H9 (cell line): Measurements from ENCODE around the gene SPEG. TPM values are rescaled to one million over a fixed set of nuclear protein-coding genes. Genes with fewer than 3 reads are reported as not detected.

Experiments
- DNase-seq: peaks from one replicate; pipeline ENCODE4 v3.0.0-alpha.2; 2017
- H2AFZ ChIP-seq: one replicate; pipeline ENCODE4 v1.6.1; 2013; ENCODE audit warnings: mild to moderate bottlenecking, low read length, control low read depth, moderate library complexity
- H2AK5ac ChIP-seq: 2 replicates; pipeline ENCODE4 v1.6.1; 2013; ENCODE audit warnings: low read length, control low read depth, mixed read lengths; ENCODE audit not compliant: insufficient read length
- H2BK120ac ChIP-seq: one replicate; pipeline ENCODE4 v1.6.1; 2013; ENCODE audit warnings: low read depth, mild to moderate bottlenecking, low read length, control low read depth, inconsistent platforms; ENCODE audit not compliant: poor library complexity, severe bottlenecking
- H2BK12ac ChIP-seq: 2 replicates; pipeline ENCODE4 v1.6.1; 2013; ENCODE audit warnings: low read length, control low read depth, mixed read lengths, low read depth; ENCODE audit not compliant: insufficient read length
- H2BK15ac ChIP-seq: 2 replicates; pipeline ENCODE4 v1.6.1; 2013; ENCODE audit warnings: low read depth, low read length, control low read depth
- H2BK20ac ChIP-seq: one replicate; pipeline ENCODE4 v1.6.1; 2013; ENCODE audit warnings: low read depth, mild to moderate bottlenecking, low read length, control low read depth, inconsistent platforms; ENCODE audit not compliant: poor library complexity, severe bottlenecking
- H2BK5ac ChIP-seq: 2 replicates; pipeline ENCODE4 v1.6.1; 2013; ENCODE audit warnings: low read length, control low read depth, mixed read lengths; ENCODE audit not compliant: insufficient read length
- H3K14ac ChIP-seq: 2 replicates; pipeline ENCODE4 v1.6.1; 2013; ENCODE audit warnings: low read length, control low read depth; ENCODE audit not compliant: insufficient read depth
- H3K18ac ChIP-seq: 2 replicates; pipeline ENCODE4 v1.6.1; 2013; ENCODE audit warnings: low read depth, mild to moderate bottlenecking, mixed read lengths, low read length, control low read depth; ENCODE audit not compliant: insufficient read length
- H3K23ac ChIP-seq: 2 replicates; pipeline ENCODE4 v1.6.1; 2013; ENCODE audit warnings: low read length, control low read depth, mixed read lengths, low read depth; ENCODE audit not compliant: insufficient read length
- H3K23me2 ChIP-seq: 2 replicates; pipeline ENCODE4 v1.6.1; 2013; ENCODE audit warnings: low read depth, mild to moderate bottlenecking, mixed read lengths, low read length, control low read depth; ENCODE audit not compliant: insufficient read length, poor library complexity, severe bottlenecking
- H3K27ac ChIP-seq: 2 replicates; pipeline ENCODE4 v1.5.1; 2013; ENCODE audit warnings: low read length, control low read depth, mixed read lengths, low read depth; ENCODE audit not compliant: insufficient read length
- H3K27me3 ChIP-seq: 2 replicates; pipeline ENCODE4 v1.6.1; 2013; ENCODE audit warnings: low read length, control low read depth, inconsistent platforms; ENCODE audit not compliant: insufficient read depth
- H3K4ac ChIP-seq: 2 replicates; pipeline ENCODE4 v1.6.1; 2013; ENCODE audit warnings: low read depth, mild to moderate bottlenecking, control low read depth, inconsistent platforms, low read length, moderate library complexity
- H3K4me1 ChIP-seq: 2 replicates; pipeline ENCODE4 v1.6.1; 2013; ENCODE audit warnings: low read length, control low read depth, inconsistent platforms; ENCODE audit not compliant: insufficient read depth
- H3K4me2 ChIP-seq: 2 replicates; pipeline ENCODE4 v1.6.1; 2013; ENCODE audit warnings: low read length, control low read depth, mixed read lengths; ENCODE audit not compliant: insufficient read length, insufficient read depth
- H3K56ac ChIP-seq: 2 replicates; pipeline ENCODE4 v1.6.1; 2013; ENCODE audit warnings: low read depth, mild to moderate bottlenecking, mixed read lengths, low read length, control low read depth; ENCODE audit not compliant: insufficient read length
- H3K79me1 ChIP-seq: 2 replicates; pipeline ENCODE4 v1.6.1; 2013; ENCODE audit warnings: low read depth, mild to moderate bottlenecking, moderate library complexity, low read length, control low read depth, inconsistent platforms; ENCODE audit not compliant: insufficient read depth, poor library complexity, severe bottlenecking
- H3K79me2 ChIP-seq: 2 replicates; pipeline ENCODE4 v1.6.1; 2013; ENCODE audit warnings: low read length, control low read depth, inconsistent platforms; ENCODE audit not compliant: insufficient read depth
- H3K9ac ChIP-seq: 2 replicates; pipeline ENCODE4 v1.6.1; 2013; ENCODE audit warnings: low read length, control low read depth, mixed read lengths; ENCODE audit not compliant: insufficient read length; ENCODE audit errors: extremely low read depth
- H3K9me3 ChIP-seq: one replicate; pipeline ENCODE4 v1.6.1; 2013; ENCODE audit warnings: low read depth, low read length, inconsistent platforms; ENCODE audit not compliant: control insufficient read depth
- H3T11ph ChIP-seq: one replicate; pipeline ENCODE4 v1.6.1; 2013; ENCODE audit warnings: mild to moderate bottlenecking, low read length, control low read depth, inconsistent platforms
- H4K20me1 ChIP-seq: one replicate; pipeline ENCODE4 v1.6.1; 2013; ENCODE audit not compliant: control insufficient read depth, insufficient read length, insufficient read depth
- H4K5ac ChIP-seq: 2 replicates; pipeline ENCODE4 v1.6.1; 2013; ENCODE audit warnings: low read depth, mild to moderate bottlenecking, mixed read lengths, low read length, control low read depth; ENCODE audit not compliant: insufficient read length
- H4K8ac ChIP-seq: replicated peaks from 2 replicates; pipeline ENCODE4 v1.6.1; 2013; ENCODE audit warnings: low read length, control low read depth, mixed read lengths, low read depth; ENCODE audit not compliant: insufficient read length
- H4K91ac ChIP-seq: 2 replicates; pipeline ENCODE4 v1.6.1; 2013; ENCODE audit warnings: low read depth, mild to moderate bottlenecking, moderate library complexity, mixed read lengths, low read length, control low read depth; ENCODE audit not compliant: insufficient read length
- H3K27ac Mint-ChIP-seq, 3 experiments: 2 replicates in 2 of 3; 3 replicates in 1 of 3; pipeline ENCODE4 v1.8.0; 2020 to 2021; ENCODE audit warnings: mixed read lengths in 3 of 3, mild to moderate bottlenecking in 1 of 3, moderate library complexity in 1 of 3
- H3K27me3 Mint-ChIP-seq: 2 replicates; pipeline ENCODE4 v1.8.0; 2021; ENCODE audit warnings: low read depth, mild to moderate bottlenecking, moderate library complexity, mixed read lengths
- H3K36me3 Mint-ChIP-seq, 3 experiments: 2 replicates in 2 of 3; 3 replicates in 1 of 3; pipeline ENCODE4 v1.8.0; 2020 to 2021; ENCODE audit warnings: low read depth in 3 of 3, mixed read lengths in 3 of 3; ENCODE audit not compliant: insufficient read depth in 1 of 3
- H3K4me1 Mint-ChIP-seq, 2 experiments: 2 replicates each; pipeline ENCODE4 v1.8.0; 2020; ENCODE audit warnings: mixed read lengths in 2 of 2
- H3K4me3 Mint-ChIP-seq, 2 experiments: 2 replicates in 1 of 2; 3 replicates in 1 of 2; pipeline ENCODE4 v1.8.0; 2020 to 2021; ENCODE audit warnings: mild to moderate bottlenecking in 2 of 2, mixed read lengths in 2 of 2, moderate library complexity in 1 of 2
- H3K9me3 Mint-ChIP-seq, 2 experiments: 2 replicates in 1 of 2; 3 replicates in 1 of 2; pipeline ENCODE4 v1.8.0; 2020; ENCODE audit warnings: mild to moderate bottlenecking in 2 of 2, mixed read lengths in 2 of 2, moderate library complexity in 1 of 2
- WGBS: extraction: QIAGEN DNeasy Blood & Tissue Kit; methylation state at CpG from one replicate; pipeline ENCODE4 v1.1.7; 2013; ENCODE audit warnings: missing lambda C conversion rate, low lambda C conversion rate, mixed read lengths; ENCODE audit not compliant: insufficient read length; ENCODE audit errors: extremely low coverage; 5-methylcytosine and 5-hydroxymethylcytosine counted together
- total RNA-seq: library from RNA; stranded (reverse); gene quantifications from 2 replicates; pipeline ENCODE4 v1.2.1, GENCODE V29; 2021
- TF ChIP-seq, protein P1 (sequence below): fragments of 200-600 bp; sonication (generic); conservative IDR thresholded peaks from 3 replicates; pipeline ENCODE4 v1.8.0; 2021; ENCODE audit warnings: antibody characterized with exemption, mild to moderate bottlenecking

Gene SPEG
- total RNA-seq, 1 experiment from 2014 or later = 23.7 TPM

DNA sequence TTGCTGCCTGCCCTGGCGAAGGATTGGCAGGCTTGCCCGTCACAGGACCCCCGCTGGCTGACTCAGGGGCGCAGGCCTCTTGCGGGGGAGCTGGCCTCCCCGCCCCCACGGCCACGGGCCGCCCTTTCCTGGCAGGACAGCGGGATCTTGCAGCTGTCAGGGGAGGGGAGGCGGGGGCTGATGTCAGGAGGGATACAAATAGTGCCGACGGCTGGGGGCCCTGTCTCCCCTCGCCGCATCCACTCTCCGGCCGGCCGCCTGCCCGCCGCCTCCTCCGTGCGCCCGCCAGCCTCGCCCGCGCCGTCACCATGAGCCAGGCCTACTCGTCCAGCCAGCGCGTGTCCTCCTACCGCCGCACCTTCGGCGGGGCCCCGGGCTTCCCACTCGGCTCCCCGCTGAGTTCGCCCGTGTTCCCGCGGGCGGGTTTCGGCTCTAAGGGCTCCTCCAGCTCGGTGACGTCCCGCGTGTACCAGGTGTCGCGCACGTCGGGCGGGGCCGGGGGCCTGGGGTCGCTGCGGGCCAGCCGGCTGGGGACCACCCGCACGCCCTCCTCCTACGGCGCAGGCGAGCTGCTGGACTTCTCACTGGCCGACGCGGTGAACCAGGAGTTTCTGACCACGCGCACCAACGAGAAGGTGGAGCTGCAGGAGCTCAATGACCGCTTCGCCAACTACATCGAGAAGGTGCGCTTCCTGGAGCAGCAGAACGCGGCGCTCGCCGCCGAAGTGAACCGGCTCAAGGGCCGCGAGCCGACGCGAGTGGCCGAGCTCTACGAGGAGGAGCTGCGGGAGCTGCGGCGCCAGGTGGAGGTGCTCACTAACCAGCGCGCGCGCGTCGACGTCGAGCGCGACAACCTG lies 16.3 kb upstream of the SPEG start, which contains the start of gene DES:
TSS of gene DES (plus strand) at position 223 of the 857 bp plus-strand sequence. CDS start at position 309, 86 bp downstream.
- no peak within 1 kb of the TSS for H3K9ac ChIP-seq

More for the DNA sequence above, 16.3 kb upstream of the SPEG start, which contains the start of gene DES:
- Mint-ChIP-seq H3K27me3 (peaks cover 24% of the 10 kb centered on the region), H3K4me3 (no peak within 1 kb of the TSS), H3K27ac (no peak within 1 kb of the TSS), H3K4me1 (peaks cover 31 to 35% of the 10 kb centered on the region in 2 experiments), H3K9me3 (peaks cover 0 to 2% of the 10 kb centered on the region in 2 experiments; a peak in 1 of 5 replicates), H3K36me3 (no peaks in the 10 kb centered on the region; a peak in 1 of 7 replicates)
- peaks cover 13% of the 10 kb centered on the region; the same call in 1 of the 2 replicates for H3K4me1 ChIP-seq
- no peak within 1 kb of the TSS for H2BK15ac ChIP-seq
- TF ChIP-seq, protein P1, sequence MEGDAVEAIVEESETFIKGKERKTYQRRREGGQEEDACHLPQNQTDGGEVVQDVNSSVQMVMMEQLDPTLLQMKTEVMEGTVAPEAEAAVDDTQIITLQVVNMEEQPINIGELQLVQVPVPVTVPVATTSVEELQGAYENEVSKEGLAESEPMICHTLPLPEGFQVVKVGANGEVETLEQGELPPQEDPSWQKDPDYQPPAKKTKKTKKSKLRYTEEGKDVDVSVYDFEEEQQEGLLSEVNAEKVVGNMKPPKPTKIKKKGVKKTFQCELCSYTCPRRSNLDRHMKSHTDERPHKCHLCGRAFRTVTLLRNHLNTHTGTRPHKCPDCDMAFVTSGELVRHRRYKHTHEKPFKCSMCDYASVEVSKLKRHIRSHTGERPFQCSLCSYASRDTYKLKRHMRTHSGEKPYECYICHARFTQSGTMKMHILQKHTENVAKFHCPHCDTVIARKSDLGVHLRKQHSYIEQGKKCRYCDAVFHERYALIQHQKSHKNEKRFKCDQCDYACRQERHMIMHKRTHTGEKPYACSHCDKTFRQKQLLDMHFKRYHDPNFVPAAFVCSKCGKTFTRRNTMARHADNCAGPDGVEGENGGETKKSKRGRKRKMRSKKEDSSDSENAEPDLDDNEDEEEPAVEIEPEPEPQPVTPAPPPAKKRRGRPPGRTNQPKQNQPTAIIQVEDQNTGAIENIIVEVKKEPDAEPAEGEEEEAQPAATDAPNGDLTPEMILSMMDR = no peak
- H3K27ac ChIP-seq = no peak within 1 kb of the TSS
- H4K8ac ChIP-seq = no peak within 1 kb of the TSS
- no peak within 1 kb of the TSS for H3K4me2 ChIP-seq
- H2AK5ac ChIP-seq = no peak within 1 kb of the TSS
- H3K79me2 ChIP-seq = no peaks in the 10 kb centered on the region
- no peak within 1 kb of the TSS for H3K56ac ChIP-seq
- DNase-seq = peak; percentile 67
- H2BK12ac ChIP-seq = no peak within 1 kb of the TSS
- no peak within 1 kb of the TSS for H3K4ac ChIP-seq
- H3K14ac ChIP-seq = no peak within 1 kb of the TSS; the same call in 1 of the 2 replicates
- H3K18ac ChIP-seq = no peak within 1 kb of the TSS
- H3K23me2 ChIP-seq = no peaks in the 10 kb centered on the region
- no peak within 1 kb of the TSS for H4K91ac ChIP-seq
- no peak within 1 kb of the TSS for H3T11ph ChIP-seq
- H3K23ac ChIP-seq = no peak within 1 kb of the TSS
- no peak within 1 kb of the TSS for H2BK120ac ChIP-seq
- no CpG with 5 or more reads among the region's 98 CpGs for WGBS
- no peak within 1 kb of the TSS for H2AFZ ChIP-seq
- H3K79me1 ChIP-seq = no peaks in the 10 kb centered on the region
- no peak within 1 kb of the TSS for H2BK20ac ChIP-seq
- H3K9me3 ChIP-seq = no peaks in the 10 kb centered on the region
- H2BK5ac ChIP-seq = no peak within 1 kb of the TSS
- H4K20me1 ChIP-seq = no peaks in the 10 kb centered on the region
- H3K27me3 ChIP-seq = no peaks in the 10 kb centered on the region; the same call in 1 of the 2 replicates
- no peak within 1 kb of the TSS for H4K5ac ChIP-seq
